ENCODE results near the gene PADI2. TPM values are rescaled to one million over a fixed set of nuclear protein-coding genes. Genes with fewer than 3 reads are reported as not detected.

The PADI2 gene
- total and polyA plus RNA-seq, 2 experiments from 2014 or later: 1.7 to 4.3 TPM

DNA sequence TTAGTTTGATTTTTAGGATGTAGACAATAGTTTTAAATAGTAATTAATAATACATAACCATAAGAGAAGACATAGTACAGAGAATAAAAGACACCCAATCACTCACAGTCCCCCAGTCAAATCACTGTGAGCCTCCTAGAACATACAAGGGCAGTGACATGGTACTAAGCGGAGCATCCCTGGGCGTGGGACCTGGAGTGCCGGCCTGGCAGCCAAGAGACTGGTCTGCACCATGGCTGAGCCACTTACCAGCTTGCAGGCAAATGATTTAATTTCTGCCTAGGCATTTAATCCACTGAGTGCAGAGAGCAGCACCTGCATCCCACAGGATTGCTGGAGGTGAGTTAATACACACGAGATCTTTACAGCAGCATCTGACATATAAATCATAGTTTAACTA lies 85.8 kb downstream of the PADI2 start:
- Mint-ChIP-seq H3K27me3 (ENCODE audit: insufficient read depth, low read depth, poor library complexity) (no peaks in the 10 kb centered on the region), H3K27ac (no peak overlapping the region), H3K4me3 (no peak overlapping the region), H3K9me3 (no peaks in the 10 kb centered on the region), H3K36me3 (ENCODE audit: low read depth) (peaks cover 22% of the 10 kb centered on the region), H3K4me1 (no peaks in the 10 kb centered on the region)
- no peak overlapping the region for H2AFZ ChIP-seq
- DNase-seq (ENCODE audit: low spot score) (no peak), ATAC-seq (no peak)
- no peaks in the 10 kb centered on the region for H3F3A ChIP-seq (replicated peaks; ENCODE audit: low read depth)
- H3K4me1 ChIP-seq (ENCODE audit: insufficient read depth): peaks cover 12% of the 10 kb centered on the region
- no peaks in the 10 kb centered on the region for H3K27me3 ChIP-seq (ENCODE audit: insufficient read depth)
- no peaks in the 10 kb centered on the region for H3K9me2 ChIP-seq (ENCODE audit: insufficient read depth)
- peaks cover 7% of the 10 kb centered on the region; the same call in 1 of the 2 replicates for H3K79me2 ChIP-seq (replicated peaks; ENCODE audit: insufficient read depth)
- H3K4me2 ChIP-seq: no peak overlapping the region
- no peak for TF ChIP-seq STAT1 (IDR thresholded peaks at IDR 0.05; ENCODE audit: unreplicated experiment)
- no peak for TF ChIP-seq CREB1 (CRISPR knock-in tag; IDR thresholded peaks at IDR 0.05; ENCODE audit: low read depth)
- no peak for TF ChIP-seq POLR2AphosphoS5 (IDR thresholded peaks at IDR 0.05; ENCODE audit: low read depth)
- TF ChIP-seq, protein P1, sequence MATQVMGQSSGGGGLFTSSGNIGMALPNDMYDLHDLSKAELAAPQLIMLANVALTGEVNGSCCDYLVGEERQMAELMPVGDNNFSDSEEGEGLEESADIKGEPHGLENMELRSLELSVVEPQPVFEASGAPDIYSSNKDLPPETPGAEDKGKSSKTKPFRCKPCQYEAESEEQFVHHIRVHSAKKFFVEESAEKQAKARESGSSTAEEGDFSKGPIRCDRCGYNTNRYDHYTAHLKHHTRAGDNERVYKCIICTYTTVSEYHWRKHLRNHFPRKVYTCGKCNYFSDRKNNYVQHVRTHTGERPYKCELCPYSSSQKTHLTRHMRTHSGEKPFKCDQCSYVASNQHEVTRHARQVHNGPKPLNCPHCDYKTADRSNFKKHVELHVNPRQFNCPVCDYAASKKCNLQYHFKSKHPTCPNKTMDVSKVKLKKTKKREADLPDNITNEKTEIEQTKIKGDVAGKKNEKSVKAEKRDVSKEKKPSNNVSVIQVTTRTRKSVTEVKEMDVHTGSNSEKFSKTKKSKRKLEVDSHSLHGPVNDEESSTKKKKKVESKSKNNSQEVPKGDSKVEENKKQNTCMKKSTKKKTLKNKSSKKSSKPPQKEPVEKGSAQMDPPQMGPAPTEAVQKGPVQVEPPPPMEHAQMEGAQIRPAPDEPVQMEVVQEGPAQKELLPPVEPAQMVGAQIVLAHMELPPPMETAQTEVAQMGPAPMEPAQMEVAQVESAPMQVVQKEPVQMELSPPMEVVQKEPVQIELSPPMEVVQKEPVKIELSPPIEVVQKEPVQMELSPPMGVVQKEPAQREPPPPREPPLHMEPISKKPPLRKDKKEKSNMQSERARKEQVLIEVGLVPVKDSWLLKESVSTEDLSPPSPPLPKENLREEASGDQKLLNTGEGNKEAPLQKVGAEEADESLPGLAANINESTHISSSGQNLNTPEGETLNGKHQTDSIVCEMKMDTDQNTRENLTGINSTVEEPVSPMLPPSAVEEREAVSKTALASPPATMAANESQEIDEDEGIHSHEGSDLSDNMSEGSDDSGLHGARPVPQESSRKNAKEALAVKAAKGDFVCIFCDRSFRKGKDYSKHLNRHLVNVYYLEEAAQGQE (IDR thresholded peaks at IDR 0.05; ENCODE audit: unreplicated experiment): no peak
- TF ChIP-seq, protein P2, sequence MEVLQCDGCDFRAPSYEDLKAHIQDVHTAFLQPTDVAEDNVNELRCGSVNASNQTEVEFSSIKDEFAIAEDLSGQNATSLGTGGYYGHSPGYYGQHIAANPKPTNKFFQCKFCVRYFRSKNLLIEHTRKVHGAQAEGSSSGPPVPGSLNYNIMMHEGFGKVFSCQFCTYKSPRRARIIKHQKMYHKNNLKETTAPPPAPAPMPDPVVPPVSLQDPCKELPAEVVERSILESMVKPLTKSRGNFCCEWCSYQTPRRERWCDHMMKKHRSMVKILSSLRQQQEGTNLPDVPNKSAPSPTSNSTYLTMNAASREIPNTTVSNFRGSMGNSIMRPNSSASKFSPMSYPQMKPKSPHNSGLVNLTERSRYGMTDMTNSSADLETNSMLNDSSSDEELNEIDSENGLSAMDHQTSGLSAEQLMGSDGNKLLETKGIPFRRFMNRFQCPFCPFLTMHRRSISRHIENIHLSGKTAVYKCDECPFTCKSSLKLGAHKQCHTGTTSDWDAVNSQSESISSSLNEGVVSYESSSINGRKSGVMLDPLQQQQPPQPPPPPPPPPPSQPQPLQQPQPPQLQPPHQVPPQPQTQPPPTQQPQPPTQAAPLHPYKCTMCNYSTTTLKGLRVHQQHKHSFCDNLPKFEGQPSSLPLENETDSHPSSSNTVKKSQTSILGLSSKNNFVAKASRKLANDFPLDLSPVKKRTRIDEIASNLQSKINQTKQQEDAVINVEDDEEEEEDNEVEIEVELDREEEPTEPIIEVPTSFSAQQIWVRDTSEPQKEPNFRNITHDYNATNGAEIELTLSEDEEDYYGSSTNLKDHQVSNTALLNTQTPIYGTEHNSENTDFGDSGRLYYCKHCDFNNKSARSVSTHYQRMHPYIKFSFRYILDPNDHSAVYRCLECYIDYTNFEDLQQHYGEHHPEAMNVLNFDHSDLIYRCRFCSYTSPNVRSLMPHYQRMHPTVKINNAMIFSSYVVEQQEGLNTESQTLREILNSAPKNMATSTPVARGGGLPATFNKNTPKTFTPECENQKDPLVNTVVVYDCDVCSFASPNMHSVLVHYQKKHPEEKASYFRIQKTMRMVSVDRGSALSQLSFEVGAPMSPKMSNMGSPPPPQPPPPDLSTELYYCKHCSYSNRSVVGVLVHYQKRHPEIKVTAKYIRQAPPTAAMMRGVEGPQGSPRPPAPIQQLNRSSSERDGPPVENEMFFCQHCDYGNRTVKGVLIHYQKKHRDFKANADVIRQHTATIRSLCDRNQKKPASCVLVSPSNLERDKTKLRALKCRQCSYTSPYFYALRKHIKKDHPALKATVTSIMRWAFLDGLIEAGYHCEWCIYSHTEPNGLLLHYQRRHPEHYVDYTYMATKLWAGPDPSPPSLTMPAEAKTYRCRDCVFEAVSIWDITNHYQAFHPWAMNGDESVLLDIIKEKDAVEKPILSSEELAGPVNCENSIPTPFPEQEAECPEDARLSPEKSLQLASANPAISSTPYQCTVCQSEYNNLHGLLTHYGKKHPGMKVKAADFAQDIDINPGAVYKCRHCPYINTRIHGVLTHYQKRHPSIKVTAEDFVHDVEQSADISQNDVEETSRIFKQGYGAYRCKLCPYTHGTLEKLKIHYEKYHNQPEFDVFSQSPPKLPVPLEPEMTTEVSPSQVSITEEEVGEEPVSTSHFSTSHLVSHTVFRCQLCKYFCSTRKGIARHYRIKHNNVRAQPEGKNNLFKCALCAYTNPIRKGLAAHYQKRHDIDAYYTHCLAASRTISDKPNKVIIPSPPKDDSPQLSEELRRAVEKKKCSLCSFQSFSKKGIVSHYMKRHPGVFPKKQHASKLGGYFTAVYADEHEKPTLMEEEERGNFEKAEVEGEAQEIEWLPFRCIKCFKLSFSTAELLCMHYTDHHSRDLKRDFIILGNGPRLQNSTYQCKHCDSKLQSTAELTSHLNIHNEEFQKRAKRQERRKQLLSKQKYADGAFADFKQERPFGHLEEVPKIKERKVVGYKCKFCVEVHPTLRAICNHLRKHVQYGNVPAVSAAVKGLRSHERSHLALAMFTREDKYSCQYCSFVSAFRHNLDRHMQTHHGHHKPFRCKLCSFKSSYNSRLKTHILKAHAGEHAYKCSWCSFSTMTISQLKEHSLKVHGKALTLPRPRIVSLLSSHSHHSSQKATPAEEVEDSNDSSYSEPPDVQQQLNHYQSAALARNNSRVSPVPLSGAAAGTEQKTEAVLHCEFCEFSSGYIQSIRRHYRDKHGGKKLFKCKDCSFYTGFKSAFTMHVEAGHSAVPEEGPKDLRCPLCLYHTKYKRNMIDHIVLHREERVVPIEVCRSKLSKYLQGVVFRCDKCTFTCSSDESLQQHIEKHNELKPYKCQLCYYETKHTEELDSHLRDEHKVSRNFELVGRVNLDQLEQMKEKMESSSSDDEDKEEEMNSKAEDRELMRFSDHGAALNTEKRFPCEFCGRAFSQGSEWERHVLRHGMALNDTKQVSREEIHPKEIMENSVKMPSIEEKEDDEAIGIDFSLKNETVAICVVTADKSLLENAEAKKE (CRISPR knock-in tag; IDR thresholded peaks at IDR 0.05): no peak
- TF ChIP-seq, protein P3, sequence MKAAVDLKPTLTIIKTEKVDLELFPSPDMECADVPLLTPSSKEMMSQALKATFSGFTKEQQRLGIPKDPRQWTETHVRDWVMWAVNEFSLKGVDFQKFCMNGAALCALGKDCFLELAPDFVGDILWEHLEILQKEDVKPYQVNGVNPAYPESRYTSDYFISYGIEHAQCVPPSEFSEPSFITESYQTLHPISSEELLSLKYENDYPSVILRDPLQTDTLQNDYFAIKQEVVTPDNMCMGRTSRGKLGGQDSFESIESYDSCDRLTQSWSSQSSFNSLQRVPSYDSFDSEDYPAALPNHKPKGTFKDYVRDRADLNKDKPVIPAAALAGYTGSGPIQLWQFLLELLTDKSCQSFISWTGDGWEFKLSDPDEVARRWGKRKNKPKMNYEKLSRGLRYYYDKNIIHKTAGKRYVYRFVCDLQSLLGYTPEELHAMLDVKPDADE (IDR thresholded peaks at IDR 0.05): no peak
- no peak for TF ChIP-seq EZH2 (IDR thresholded peaks at IDR 0.05; ENCODE audit: low read depth, unreplicated experiment)
- no peak for TF ChIP-seq ZNF114 (CRISPR knock-in tag; IDR thresholded peaks at IDR 0.05)
- TF ChIP-seq JUNB (IDR thresholded peaks at IDR 0.05; ENCODE audit: unreplicated experiment): no peak
- no peak for TF ChIP-seq NANOG (IDR thresholded peaks at IDR 0.05; ENCODE audit: borderline replicate concordance)
- TF ChIP-seq ZNF331 (CRISPR knock-in tag; IDR thresholded peaks at IDR 0.05; ENCODE audit: low read depth): no peak
- no peak for TF ChIP-seq EZH2phosphoT487 (IDR thresholded peaks at IDR 0.05; ENCODE audit: unreplicated experiment)
- TF ChIP-seq, protein P4, sequence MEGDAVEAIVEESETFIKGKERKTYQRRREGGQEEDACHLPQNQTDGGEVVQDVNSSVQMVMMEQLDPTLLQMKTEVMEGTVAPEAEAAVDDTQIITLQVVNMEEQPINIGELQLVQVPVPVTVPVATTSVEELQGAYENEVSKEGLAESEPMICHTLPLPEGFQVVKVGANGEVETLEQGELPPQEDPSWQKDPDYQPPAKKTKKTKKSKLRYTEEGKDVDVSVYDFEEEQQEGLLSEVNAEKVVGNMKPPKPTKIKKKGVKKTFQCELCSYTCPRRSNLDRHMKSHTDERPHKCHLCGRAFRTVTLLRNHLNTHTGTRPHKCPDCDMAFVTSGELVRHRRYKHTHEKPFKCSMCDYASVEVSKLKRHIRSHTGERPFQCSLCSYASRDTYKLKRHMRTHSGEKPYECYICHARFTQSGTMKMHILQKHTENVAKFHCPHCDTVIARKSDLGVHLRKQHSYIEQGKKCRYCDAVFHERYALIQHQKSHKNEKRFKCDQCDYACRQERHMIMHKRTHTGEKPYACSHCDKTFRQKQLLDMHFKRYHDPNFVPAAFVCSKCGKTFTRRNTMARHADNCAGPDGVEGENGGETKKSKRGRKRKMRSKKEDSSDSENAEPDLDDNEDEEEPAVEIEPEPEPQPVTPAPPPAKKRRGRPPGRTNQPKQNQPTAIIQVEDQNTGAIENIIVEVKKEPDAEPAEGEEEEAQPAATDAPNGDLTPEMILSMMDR (conservative IDR thresholded peaks at IDR 0.05; ENCODE audit: low read depth in 2 of 2): no peak
- peaks cover 7% of the 10 kb centered on the region; the same call in 1 of the 2 replicates for H3K36me3 ChIP-seq (ENCODE audit: insufficient read depth)
- no peak overlapping the region for H3K27ac ChIP-seq (ENCODE audit: low read depth)
- H3K4me3 ChIP-seq: no peak overlapping the region
- H4K20me1 ChIP-seq (replicated peaks; ENCODE audit: insufficient read depth): peaks cover 6% of the 10 kb centered on the region; the same call in 1 of the 2 replicates
